Left hindlimb (tissue), 1 donor: ENCODE measurements around the gene SPACA4.

Experiments
- DNase-seq: peaks from one replicate; pipeline ENCODE4 v3.0.0-alpha.2; 2018

The SPACA4 gene

GRCh38 chr19:48635263-48635965 lies 28.9 kb downstream of the SPACA4 start:
- peak; percentile 68 for DNase-seq

- DNase-seq = peak; percentile 51
Observed at GRCh38 chr19:48635966-48636858, 29.7 kb downstream of the SPACA4 start.

GRCh38 chr19:48636859-48637448 lies 30.4 kb downstream of the SPACA4 start, which contains the start of gene DBP:
Gene DBP, minus strand, starts transcription at chr19:48637379. Its CDS starts 385 bp downstream, at chr19:48636994.
- peak; percentile 60 for DNase-seq

GRCh38 chr19:48637449-48637947 lies 31.0 kb downstream of the SPACA4 start:
- DNase-seq = peak; percentile 99

DNA sequence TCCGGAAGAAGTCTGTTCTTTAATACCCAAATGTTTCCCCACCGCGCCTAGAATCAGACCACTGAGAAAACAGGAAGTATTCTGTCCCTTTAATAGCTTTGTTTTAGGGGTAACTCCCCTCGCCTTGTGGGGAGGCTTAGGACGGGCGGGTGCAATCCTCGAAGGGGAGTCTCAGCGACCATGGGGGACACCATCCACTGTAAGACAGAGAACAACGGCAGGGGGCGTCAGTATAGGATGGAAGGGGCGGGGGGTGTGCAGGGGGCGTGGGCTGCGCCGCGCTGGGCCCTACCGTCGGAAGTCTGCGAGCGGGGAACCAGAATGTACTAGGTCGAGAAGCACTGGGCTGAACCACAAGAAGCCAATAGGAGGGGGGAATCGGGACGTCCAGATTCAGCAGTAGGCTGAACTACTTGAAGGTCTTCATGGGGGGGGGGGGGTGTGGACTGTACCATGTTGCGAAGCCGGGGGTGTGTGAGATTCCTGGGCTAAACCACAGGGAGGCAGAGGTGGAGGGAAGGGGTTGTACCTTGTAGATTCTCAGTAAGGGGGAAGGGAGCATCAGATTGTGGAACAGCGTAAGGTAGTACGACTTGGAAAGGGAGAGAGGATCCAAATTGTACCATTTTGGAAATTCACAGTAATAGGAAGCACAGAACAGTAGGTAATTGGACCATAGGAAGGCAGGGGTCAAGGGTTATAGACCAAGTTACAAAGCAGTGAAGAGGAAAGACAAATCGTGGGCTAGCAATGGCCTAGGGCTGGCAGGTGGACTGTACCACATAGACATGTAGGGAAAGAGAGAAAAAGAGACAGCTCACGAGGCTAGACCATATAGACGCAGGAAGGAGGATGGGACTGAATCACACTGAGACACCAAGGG lies 31.6 kb downstream of the SPACA4 start:
- DNase-seq = peak; percentile 92

- DNase-seq = no peak
Observed at GRCh38 chr19:48638831-48639381, 32.4 kb downstream of the SPACA4 start.

DNA sequence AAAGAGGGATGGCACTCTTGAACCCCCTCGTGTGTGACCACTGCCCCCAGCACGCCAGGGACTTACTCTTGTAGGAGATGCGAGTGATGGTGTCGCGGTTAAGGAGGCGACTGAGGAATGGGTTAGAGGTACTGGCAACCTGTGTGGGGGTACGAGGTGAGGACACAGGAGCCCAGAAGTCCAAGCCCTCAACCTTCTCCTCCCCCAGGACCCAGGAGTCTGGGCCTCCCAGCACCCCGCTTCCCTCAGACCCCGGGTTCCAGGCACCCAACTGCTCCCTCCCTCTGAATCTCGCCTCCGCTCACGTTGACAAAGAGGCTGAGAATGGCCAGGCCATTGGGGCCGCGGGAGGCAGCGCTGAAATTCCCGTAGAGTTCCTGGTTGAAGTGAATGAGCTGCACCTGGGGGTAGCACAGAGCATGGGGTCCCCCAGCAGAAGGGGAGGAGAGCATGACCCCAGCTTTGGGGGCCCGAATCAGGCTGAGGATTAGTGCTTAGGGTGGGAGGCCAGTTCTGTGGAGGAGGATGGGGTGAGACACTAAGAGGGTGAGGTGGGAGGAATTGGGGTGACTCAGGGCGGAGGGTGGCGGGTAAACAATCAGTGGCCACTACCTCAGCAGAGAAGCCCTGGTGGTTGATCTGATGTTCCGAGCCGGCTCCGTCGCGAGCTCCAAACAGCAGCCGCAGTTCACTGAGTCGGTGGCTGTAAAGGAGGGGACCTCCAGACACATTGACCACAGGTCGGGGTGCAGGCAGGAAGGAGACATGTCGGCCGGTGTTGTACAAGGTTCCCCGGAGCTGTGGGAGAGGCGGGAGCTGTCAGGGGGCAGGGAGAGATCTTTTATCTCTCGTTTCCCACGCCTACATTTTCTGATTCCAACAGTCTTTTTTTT lies 33.2 kb downstream of the SPACA4 start:
- no peak for DNase-seq

- no peak for DNase-seq
Observed at GRCh38 chr19:48641850-48642249, 35.3 kb downstream of the SPACA4 start.

- no peak for DNase-seq
Observed at GRCh38 chr19:48642862-48643261, 36.3 kb downstream of the SPACA4 start.

DNA sequence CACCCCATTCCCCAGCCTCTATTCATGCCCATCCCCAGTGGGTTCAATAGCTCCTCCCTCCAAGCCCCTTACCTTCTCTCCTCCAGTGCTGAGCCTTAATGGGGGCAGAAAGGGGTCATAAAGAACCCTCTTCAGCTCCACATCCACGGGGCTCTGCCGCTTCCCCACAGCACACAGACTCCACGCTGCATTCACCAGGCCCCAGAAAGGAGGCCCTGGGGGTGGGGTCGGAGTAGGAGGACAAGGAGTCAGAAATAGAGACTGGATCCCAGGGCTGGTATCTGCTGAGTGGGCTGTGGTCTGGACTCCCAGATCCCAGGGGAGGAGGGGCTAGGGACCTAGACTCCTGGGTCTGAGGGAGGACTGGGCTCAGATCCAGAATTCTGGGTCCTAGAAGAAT lies 37.8 kb downstream of the SPACA4 start:
- DNase-seq = no peak

GRCh38 chr19:48644839-48645619 lies 38.5 kb downstream of the SPACA4 start:
- peak; percentile 76 for DNase-seq

GRCh38 chr19:48645620-48646000 lies 39.1 kb downstream of the SPACA4 start:
- no peak for DNase-seq

- peak; percentile 92 for DNase-seq
Observed at GRCh38 chr19:48646001-48646721, 39.6 kb downstream of the SPACA4 start, which contains the start of gene CA11. Gene CA11, minus strand, starts transcription at chr19:48646187. Its CDS starts 555 bp downstream, at chr19:48645632.

- DNase-seq = no peak
Observed at GRCh38 chr19:48646722-48647216, 40.2 kb downstream of the SPACA4 start.

GRCh38 chr19:48648134-48648533 lies 41.6 kb downstream of the SPACA4 start:
- DNase-seq = no peak

- DNase-seq = no peak
Observed at GRCh38 chr19:48650974-48651682, 44.6 kb downstream of the SPACA4 start.

DNA sequence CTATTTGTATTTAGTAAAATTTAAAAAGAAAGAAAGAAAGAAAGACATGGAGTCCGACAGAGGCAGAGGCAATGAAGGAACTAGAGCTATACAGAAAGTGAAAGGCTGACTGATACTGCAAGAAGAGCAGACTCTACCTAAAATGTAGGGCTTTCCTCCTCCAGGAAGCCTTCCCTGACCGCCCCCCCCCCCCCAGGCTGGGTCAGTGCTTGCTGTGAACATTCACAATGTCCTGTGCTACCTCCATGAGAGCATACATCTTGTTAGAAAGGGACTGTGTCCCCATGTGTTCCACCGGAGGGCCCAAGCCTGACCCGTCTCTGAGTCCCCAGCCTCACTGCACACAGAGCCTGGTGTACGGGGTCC lies 45.1 kb downstream of the SPACA4 start:
- DNase-seq = no peak

DNA sequence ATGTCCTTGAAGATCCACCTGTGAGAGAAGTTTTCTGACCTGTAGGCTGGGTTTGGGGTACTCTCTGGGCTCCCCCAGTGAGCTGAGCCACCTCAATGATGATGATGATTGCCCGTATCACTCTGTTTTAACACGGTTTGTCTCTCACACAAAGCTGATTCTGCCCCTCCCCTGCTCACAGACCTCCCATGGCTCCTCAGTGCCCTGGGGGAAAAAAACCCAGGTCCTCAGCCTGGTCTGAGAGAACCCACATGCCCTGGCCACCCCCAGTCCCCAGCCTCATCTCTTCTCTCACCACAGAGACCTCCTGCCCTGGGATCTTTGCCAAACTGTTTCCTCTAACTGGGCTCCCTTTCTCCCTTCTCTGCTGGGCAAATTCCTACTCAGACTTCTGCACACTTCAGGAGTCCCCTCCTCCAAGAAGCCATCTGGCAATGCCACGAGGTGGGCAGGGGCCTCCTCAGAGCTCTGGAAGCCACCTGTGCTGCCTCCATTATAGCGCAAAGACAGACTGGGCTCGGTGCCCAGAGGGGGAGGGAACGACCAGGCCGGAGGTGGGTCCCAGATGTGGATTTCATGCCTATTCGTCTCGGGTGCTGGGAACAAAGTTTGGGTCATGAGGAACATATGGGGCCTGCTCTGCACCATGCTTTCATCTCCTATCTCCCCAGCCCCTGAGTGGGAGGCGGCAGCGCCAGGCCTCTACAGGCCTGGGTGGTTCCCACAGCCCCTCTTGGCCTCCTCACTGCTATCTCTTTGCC lies 47.9 kb downstream of the SPACA4 start:
- peak; percentile 74 for DNase-seq
